ENCODE data around the gene APOC3. TPM values are rescaled to one million over a fixed set of nuclear protein-coding genes. Genes with fewer than 3 reads are reported as not detected.

APOC3 gene
- total and polyA plus RNA-seq, 10 of the 15 experiments (the other 5 are each of a cell fraction or from before 2014, with no cell fraction given) = 1.9 TPM; not detected in 9

DNA sequence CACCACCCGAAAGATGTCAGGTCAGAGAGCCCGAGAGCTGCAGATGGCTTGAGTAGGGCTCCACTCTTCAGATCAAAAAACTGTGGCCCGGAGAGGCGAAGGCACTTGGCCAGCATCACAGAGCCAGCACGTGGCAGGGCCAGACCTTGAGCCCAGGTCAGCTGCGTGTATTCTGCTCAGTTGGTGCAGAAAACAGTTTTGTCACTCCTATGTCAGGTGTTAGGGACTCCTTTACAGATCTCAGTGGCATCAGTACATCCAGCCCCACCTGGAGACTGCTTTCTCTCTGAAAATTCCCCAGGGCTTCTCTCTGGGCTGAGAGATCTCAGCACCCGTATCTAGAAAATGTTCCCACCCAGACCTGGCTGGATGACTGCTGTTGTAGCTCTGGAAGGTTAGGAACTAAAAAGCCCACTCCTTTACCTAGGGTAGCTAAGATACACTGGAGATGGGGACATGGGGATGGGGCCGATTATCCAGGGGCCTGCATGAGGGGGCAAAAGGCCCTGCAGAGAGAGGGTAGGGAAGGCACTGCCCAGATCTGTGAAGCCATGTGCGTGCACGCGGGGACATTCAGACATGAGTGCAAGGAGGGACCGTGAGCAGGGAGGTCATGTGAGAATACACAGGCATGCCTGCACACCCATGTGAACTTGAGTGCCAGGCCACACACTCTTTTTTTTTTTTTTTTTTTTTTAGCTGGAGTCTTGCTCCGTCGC lies 4.3 kb downstream of the APOC3 start:
- FAIRE-seq = no peak
- in situ Hi-C loops (cut with MboI) = no loop called here
- no peak overlapping the region for H3K9ac ChIP-seq (ENCODE audit: control insufficient read depth, insufficient read depth, low read length)
- no peak for ATAC-seq
- H3K4me3 ChIP-seq = no peak overlapping the region
- no peaks in the 10 kb centered on the region for H3K27me3 ChIP-seq (replicated peaks in 1 of 2; ENCODE audit: control insufficient read depth in 2 of 2, insufficient read depth in 2 of 2, low read length in 1 of 2)
- no peak overlapping the region for H3K4me2 ChIP-seq (ENCODE audit: control insufficient read depth, insufficient read depth)
- no peaks in the 10 kb centered on the region for H3K9me3 ChIP-seq (replicated peaks; ENCODE audit: control insufficient read depth, insufficient read depth, low read length)
- no peak for DNase-seq (ENCODE audit: low read depth, low spot score)
- no TSS peak for BruUV-seq (replicated peaks)
- no peak for TF ChIP-seq NFYB (IDR thresholded peaks at IDR 0.05; ENCODE audit: insufficient read depth, low read depth, low read length)
- TF ChIP-seq HDGF (IDR thresholded peaks at IDR 0.05) = no peak
- TF ChIP-seq, protein P1, sequence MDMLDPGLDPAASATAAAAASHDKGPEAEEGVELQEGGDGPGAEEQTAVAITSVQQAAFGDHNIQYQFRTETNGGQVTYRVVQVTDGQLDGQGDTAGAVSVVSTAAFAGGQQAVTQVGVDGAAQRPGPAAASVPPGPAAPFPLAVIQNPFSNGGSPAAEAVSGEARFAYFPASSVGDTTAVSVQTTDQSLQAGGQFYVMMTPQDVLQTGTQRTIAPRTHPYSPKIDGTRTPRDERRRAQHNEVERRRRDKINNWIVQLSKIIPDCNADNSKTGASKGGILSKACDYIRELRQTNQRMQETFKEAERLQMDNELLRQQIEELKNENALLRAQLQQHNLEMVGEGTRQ (IDR thresholded peaks at IDR 0.05; ENCODE audit: borderline replicate concordance, low read depth, low read length) = no peak
- no peak for TF ChIP-seq ZNF217 (IDR thresholded peaks at IDR 0.05)
- no peak for TF ChIP-seq SIX5 (IDR thresholded peaks at IDR 0.05; ENCODE audit: low read depth, low read length, severe bottlenecking)
- no peak for TF ChIP-seq EZH2 (IDR thresholded peaks at IDR 0.05; ENCODE audit: borderline replicate concordance, control insufficient read depth, low read depth, low read length)
- TF ChIP-seq BRCA1 (IDR thresholded peaks at IDR 0.05; ENCODE audit: low read depth, low read length) = no peak
- TF ChIP-seq, protein P2, sequence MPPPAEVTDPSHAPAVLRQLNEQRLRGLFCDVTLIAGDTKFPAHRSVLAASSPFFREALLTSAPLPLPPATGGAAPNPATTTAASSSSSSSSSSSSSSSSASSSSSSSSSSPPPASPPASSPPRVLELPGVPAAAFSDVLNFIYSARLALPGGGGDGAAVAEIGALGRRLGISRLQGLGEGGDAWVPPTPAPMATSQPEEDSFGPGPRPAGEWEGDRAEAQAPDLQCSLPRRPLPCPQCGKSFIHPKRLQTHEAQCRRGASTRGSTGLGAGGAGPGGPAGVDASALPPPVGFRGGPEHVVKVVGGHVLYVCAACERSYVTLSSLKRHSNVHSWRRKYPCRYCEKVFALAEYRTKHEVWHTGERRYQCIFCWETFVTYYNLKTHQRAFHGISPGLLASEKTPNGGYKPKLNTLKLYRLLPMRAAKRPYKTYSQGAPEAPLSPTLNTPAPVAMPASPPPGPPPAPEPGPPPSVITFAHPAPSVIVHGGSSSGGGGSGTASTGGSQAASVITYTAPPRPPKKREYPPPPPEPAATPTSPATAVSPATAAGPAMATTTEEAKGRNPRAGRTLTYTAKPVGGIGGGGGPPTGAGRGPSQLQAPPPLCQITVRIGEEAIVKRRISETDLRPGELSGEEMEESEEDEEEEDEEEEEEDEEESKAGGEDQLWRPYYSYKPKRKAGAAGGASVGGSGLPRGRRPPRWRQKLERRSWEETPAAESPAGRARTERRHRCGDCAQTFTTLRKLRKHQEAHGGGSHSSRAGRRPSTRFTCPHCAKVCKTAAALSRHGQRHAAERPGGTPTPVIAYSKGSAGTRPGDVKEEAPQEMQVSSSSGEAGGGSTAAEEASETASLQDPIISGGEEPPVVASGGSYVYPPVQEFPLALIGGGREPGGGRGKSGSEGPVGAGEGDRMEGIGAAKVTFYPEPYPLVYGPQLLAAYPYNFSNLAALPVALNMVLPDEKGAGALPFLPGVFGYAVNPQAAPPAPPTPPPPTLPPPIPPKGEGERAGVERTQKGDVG (CRISPR knock-in tag; IDR thresholded peaks at IDR 0.05) = no peak
- TF ChIP-seq PAX5 (IDR thresholded peaks at IDR 0.05; ENCODE audit: borderline replicate concordance, low read depth, low read length) = no peak
- TF ChIP-seq, protein P3, sequence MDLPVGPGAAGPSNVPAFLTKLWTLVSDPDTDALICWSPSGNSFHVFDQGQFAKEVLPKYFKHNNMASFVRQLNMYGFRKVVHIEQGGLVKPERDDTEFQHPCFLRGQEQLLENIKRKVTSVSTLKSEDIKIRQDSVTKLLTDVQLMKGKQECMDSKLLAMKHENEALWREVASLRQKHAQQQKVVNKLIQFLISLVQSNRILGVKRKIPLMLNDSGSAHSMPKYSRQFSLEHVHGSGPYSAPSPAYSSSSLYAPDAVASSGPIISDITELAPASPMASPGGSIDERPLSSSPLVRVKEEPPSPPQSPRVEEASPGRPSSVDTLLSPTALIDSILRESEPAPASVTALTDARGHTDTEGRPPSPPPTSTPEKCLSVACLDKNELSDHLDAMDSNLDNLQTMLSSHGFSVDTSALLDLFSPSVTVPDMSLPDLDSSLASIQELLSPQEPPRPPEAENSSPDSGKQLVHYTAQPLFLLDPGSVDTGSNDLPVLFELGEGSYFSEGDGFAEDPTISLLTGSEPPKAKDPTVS (IDR thresholded peaks at IDR 0.05; ENCODE audit: low read depth, low read length) = no peak
- TF ChIP-seq RAD21 (IDR thresholded peaks at IDR 0.05; ENCODE audit: insufficient read depth, low read depth, low read length) = no peak
- TF ChIP-seq ZNF274 (IDR thresholded peaks at IDR 0.05; ENCODE audit: insufficient read depth, insufficient read length) = no peak
- TF ChIP-seq, protein P4, sequence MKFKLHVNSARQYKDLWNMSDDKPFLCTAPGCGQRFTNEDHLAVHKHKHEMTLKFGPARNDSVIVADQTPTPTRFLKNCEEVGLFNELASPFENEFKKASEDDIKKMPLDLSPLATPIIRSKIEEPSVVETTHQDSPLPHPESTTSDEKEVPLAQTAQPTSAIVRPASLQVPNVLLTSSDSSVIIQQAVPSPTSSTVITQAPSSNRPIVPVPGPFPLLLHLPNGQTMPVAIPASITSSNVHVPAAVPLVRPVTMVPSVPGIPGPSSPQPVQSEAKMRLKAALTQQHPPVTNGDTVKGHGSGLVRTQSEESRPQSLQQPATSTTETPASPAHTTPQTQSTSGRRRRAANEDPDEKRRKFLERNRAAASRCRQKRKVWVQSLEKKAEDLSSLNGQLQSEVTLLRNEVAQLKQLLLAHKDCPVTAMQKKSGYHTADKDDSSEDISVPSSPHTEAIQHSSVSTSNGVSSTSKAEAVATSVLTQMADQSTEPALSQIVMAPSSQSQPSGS (IDR thresholded peaks at IDR 0.05; ENCODE audit: low read length) = no peak
- TF ChIP-seq SUPT20H (IDR thresholded peaks at IDR 0.05; ENCODE audit: borderline replicate concordance, control insufficient read depth, low read depth, low read length) = no peak
- H4K20me1 ChIP-seq (ENCODE audit: control insufficient read depth, insufficient read depth) = no peaks in the 10 kb centered on the region
- peaks cover 8% of the 10 kb centered on the region; the same call in 1 of the 2 replicates for H3K4me1 ChIP-seq (ENCODE audit: control insufficient read depth, insufficient read depth, low read length)
- ChIA-PET RAD21 (ENCODE audit: unreplicated experiment) (interaction anchor here (2.5 kb wide), 1 partner anchor 40 kb away, joined by 13 read pairs; no protein-coding TSS in a partner anchor), SMC1A (ENCODE audit: uncharacterized antibody, unreplicated experiment) (interaction anchor here (1.0 kb wide), 1 partner anchor 272 kb away, joined by 4 read pairs; no protein-coding TSS in a partner anchor), POLR2A (interaction anchor here (3.0 kb wide), 1 partner anchor 20 kb away, joined by 10 read pairs; no protein-coding TSS in a partner anchor), CTCF (interaction anchor here (0.7 to 7.3 kb wide), 4 partner anchors 9 to 100 kb away, joined by 3 to 183 read pairs (median 30); partner anchors contain the start of genes APOA5 and ZPR1)
- intact Hi-C loops (cut with micrococcal nuclease; ENCODE audit: unreplicated experiment) = no loop called here
- no peaks in the 10 kb centered on the region for H3K36me3 ChIP-seq (ENCODE audit: control insufficient read depth in 2 of 2, insufficient read depth in 2 of 2, low read length in 1 of 2)
- H3K27ac ChIP-seq (ENCODE audit: control insufficient read depth, insufficient read depth) = no peak overlapping the region
- 71% methylated on average over 12 of the region's 14 CpGs for WGBS (ENCODE audit: insufficient coverage, insufficient replicate concordance, low lambda C conversion rate, missing lambda C conversion rate)
- no peaks in the 10 kb centered on the region for H3K79me2 ChIP-seq (ENCODE audit: control insufficient read depth, insufficient read depth, low read length)
- no peak overlapping the region for H2AFZ ChIP-seq (ENCODE audit: control insufficient read depth, low read depth, low read length)
